Measurements from ENCODE around the gene FADS1. TPM values are rescaled to one million over a fixed set of nuclear protein-coding genes. Genes with fewer than 3 reads are reported as not detected.

FADS1 gene
- total and polyA plus RNA-seq, 2 donors (not counting 3 experiments of a cell fraction or from before 2014, with no cell fraction given), result 110 to 121 TPM

GRCh38 chr11:61792310-61793082, 24.3 kb downstream of the FADS1 start, which contains the start of the genes FEN1 and TMEM258:
TSS of gene FEN1 (plus strand) at chr11:61792911. CDS start at chr11:61795362, 2,451 bp downstream.
TSS of gene TMEM258 (minus strand) at chr11:61792599. CDS start at chr11:61792558, 41 bp downstream.
- dilution Hi-C loops (cut with MboI; ENCODE audit: extremely low pct_ligation_motif_present, low sequenced_read_pairs), result no loop called here
- FAIRE-seq, result no peak

More at GRCh38 chr11:61792310-61793082, 24.3 kb downstream of the FADS1 start, which contains the start of the genes FEN1 and TMEM258:
- H3K9me1 ChIP-seq (replicated peaks; ENCODE audit: control insufficient read depth, extremely low read depth, insufficient read depth, low read length), result no peaks in the 10 kb centered on the region
- H3K4me3 ChIP-seq (replicated peaks in 1 of 3; ENCODE audit: insufficient read depth in 1 of 3, low read depth in 1 of 3, low read length in 3 of 3), result peak within 1 kb of the TSS; percentile 70 to 91 (median 83)
- intact Hi-C loops (cut with micrococcal nuclease), result loop anchor here (1.0 to 5.0 kb wide), 5 partner anchors 24 to 330 kb away; partner anchors contain the start of genes FADS3 and INCENP
- no peaks in the 10 kb centered on the region for H3K9me3 ChIP-seq (replicated peaks; ENCODE audit: control insufficient read depth, insufficient read depth, low read length)
- peak within 1 kb of the TSS; percentile 76 for H2AFZ ChIP-seq (ENCODE audit: low read depth, low read length)
- no peaks in the 10 kb centered on the region for H3K27me3 ChIP-seq (ENCODE audit: control insufficient read depth in 2 of 2, insufficient read depth in 2 of 2, low read length in 2 of 2)
- BruUV-seq (replicated peaks), result no TSS peak
- peak; percentile 86 for TF ChIP-seq MAX (IDR thresholded peaks at IDR 0.05; ENCODE audit: insufficient read depth, insufficient read length)
- TF ChIP-seq POLR2AphosphoS5 (IDR thresholded peaks at IDR 0.05; ENCODE audit: insufficient read depth, low read depth, low read length), result peak; percentile 88
- no peak for TF ChIP-seq GATA2 (IDR thresholded peaks at IDR 0.05; ENCODE audit: insufficient read depth, insufficient read length, low read depth, low read length)
- TF ChIP-seq MYC (IDR thresholded peaks at IDR 0.05; ENCODE audit: low read depth, low read length), result peak; percentile 15
- TF ChIP-seq POLR2A (IDR thresholded peaks at IDR 0.05; ENCODE audit: low read depth, low read length), result peak; percentile 90
- peak in 1 of 2 donors; percentile 3 for TF ChIP-seq CTCF (IDR thresholded peaks at IDR 0.05; ENCODE audit: extremely low read depth in 1 of 2, insufficient read depth in 1 of 2, low read depth in 1 of 2, low read length in 2 of 2)
- POLR2A ChIA-PET, result interaction anchor here (0.6 to 1.9 kb wide), 4 partner anchors 23 to 315 kb away, joined by 3 to 13 read pairs (median 4); partner anchors contain the start of gene FTH1
- H3K4me1 ChIP-seq (ENCODE audit: control insufficient read depth, extremely low read depth, insufficient read depth, low read length), result peaks cover 18% of the 10 kb centered on the region
- peak; percentile 98 for DNase-seq (ENCODE audit: low read depth, low spot score)
- H3K79me2 ChIP-seq (ENCODE audit: control insufficient read depth, insufficient read depth, low read length), result peaks cover 51% of the 10 kb centered on the region
- CTCF ChIA-PET, result interaction anchor here (1.6 to 2.6 kb wide), 7 partner anchors 12 to 316 kb away, joined by 3 to 16 read pairs (median 9); no protein-coding TSS in a partner anchor
- peaks cover 4 to 27% of the 10 kb centered on the region in 2 experiments for H3K36me3 ChIP-seq (ENCODE audit: control insufficient read depth in 2 of 2, extremely low read depth in 1 of 2, insufficient read depth in 2 of 2, low read length in 2 of 2)
- peak within 1 kb of the TSS; percentile 92 for H3K4me2 ChIP-seq (ENCODE audit: insufficient read depth, low read length)
- H3K9ac ChIP-seq (replicated peaks; ENCODE audit: extremely low read depth, insufficient read depth, low read length), result peak within 1 kb of the TSS; percentile 100
- H3K27ac ChIP-seq (ENCODE audit: insufficient read depth, low read depth, low read length), result peak within 1 kb of the TSS; percentile 99
- no peaks in the 10 kb centered on the region for H4K20me1 ChIP-seq (replicated peaks; ENCODE audit: control insufficient read depth, extremely low read depth, insufficient read depth, low read length)

Measured in endothelial cell of umbilical vein (primary cell).